Rectal smooth muscle tissue (tissue), 1 donor: Measurements from ENCODE around the gene MAP2K5.

ENCODE experiments used
- H3K27ac ChIP-seq: one replicate; pipeline ENCODE4 v1.7.0; 2013; ENCODE audit warnings: low read depth, low read length, inconsistent platforms
- H3K27me3 ChIP-seq: one replicate; pipeline ENCODE4 v1.7.0; 2013; ENCODE audit warnings: low read length; ENCODE audit not compliant: control insufficient read depth, insufficient read depth
- H3K36me3 ChIP-seq: one replicate; pipeline ENCODE4 v1.7.0; 2013; ENCODE audit warnings: low read length; ENCODE audit not compliant: control insufficient read depth, insufficient read depth
- H3K4me1 ChIP-seq: one replicate; pipeline ENCODE4 v1.7.0; 2013; ENCODE audit warnings: low read length; ENCODE audit not compliant: control insufficient read depth, insufficient read depth
- H3K4me3 ChIP-seq: one replicate; pipeline ENCODE4 v1.7.0; 2013; ENCODE audit warnings: low read length
- H3K9ac ChIP-seq: one replicate; pipeline ENCODE4 v1.7.0; 2013; ENCODE audit warnings: low read length

MAP2K5 gene

DNA sequence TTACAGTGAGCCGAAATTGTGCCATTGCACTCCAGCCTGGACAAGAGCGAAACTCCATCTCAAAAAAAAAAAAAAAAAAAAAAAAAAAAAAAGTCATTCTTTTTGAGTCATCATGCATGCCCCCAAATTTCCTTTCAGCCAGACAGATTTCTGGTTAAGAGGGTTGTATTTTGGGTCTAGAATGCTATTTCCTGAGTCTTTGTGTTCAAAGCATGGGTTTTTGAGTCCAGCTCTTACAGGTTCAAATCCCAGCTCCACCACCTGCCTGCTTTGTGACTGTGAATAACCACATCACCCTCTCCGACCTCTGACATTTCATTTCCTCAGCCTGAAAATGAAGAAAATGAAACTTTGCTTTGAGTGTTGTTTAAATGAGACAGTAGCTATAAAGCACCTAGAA, 30.9 kb upstream of the MAP2K5 start:
- H3K4me3 ChIP-seq: no peak overlapping the region
- H3K9ac ChIP-seq: no peak overlapping the region
- no peak overlapping the region for H3K27ac ChIP-seq
- H3K36me3 ChIP-seq: peaks cover 10% of the 10 kb centered on the region
- no peaks in the 10 kb centered on the region for H3K4me1 ChIP-seq
- H3K27me3 ChIP-seq: no peaks in the 10 kb centered on the region

GRCh38 chr15:67512140-67512539, 30.4 kb upstream of the MAP2K5 start:
- H3K4me3 ChIP-seq: no peak overlapping the region
- no peaks in the 10 kb centered on the region for H3K27me3 ChIP-seq
- H3K9ac ChIP-seq: no peak overlapping the region
- H3K4me1 ChIP-seq: no peaks in the 10 kb centered on the region
- peaks cover 10% of the 10 kb centered on the region for H3K36me3 ChIP-seq
- H3K27ac ChIP-seq: no peak overlapping the region

DNA sequence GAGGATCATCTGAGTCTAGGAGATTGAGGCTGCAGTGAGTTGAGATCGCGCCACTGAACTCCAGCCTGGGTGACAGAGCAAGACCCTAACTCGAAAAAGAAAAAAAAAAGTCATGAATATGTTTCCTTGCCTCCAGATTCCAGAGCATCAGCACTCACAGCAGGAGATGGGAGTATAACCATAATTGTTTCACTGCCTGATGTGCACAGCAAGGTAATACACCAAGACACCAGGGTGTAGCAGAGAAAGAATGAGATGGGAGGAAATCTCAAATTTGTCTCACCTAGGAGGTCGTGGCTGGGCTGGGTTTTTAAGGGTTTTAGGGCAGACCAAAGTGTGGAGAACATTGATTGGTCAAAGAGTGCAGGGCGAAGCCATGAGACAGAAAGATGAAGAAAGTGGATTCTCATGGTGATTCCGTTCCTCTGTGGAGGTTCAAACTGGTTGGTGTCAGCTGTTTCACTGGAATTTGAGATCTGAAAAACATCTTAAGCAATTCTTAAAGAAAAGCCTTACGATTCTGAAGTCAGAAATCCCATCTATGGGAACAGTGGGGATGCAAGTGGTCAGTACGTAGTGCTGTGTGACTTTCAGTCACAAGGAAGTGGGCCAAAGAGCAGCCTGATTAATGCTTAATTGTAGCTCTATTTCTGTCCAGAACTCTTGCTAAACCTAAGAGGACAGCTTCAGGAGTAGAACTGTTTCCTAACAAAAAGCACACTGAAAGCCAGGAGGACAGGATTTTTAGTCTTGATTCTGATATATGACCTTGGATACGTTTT, 29.4 kb upstream of the MAP2K5 start:
- no peaks in the 10 kb centered on the region for H3K27me3 ChIP-seq
- peaks cover 10% of the 10 kb centered on the region for H3K36me3 ChIP-seq
- no peak overlapping the region for H3K9ac ChIP-seq
- H3K4me1 ChIP-seq: no peaks in the 10 kb centered on the region
- no peak overlapping the region for H3K4me3 ChIP-seq
- H3K27ac ChIP-seq: no peak overlapping the region

DNA sequence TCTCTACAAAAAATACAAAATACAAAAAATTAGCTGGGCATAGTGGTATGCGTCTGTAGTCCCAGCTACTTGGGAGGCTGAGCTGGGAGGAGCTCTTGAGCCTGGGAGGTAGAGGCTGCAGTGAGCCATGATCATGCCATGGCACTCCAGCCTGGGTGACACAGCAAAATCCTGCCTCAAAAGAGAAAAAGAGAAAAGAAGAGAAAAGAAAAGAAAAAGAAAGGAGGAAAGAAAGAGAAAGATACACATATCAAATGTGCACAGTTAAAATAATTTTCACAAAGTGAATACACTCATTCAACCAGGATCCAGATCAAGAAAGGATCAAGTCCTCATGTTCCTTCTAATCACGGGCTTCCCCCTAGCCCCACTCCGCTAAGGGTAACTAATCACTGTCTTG, 27.4 kb upstream of the MAP2K5 start:
- H3K36me3 ChIP-seq: peaks cover 10% of the 10 kb centered on the region
- no peaks in the 10 kb centered on the region for H3K27me3 ChIP-seq
- no peak overlapping the region for H3K9ac ChIP-seq
- no peaks in the 10 kb centered on the region for H3K4me1 ChIP-seq
- H3K4me3 ChIP-seq: no peak overlapping the region
- no peak overlapping the region for H3K27ac ChIP-seq

DNA sequence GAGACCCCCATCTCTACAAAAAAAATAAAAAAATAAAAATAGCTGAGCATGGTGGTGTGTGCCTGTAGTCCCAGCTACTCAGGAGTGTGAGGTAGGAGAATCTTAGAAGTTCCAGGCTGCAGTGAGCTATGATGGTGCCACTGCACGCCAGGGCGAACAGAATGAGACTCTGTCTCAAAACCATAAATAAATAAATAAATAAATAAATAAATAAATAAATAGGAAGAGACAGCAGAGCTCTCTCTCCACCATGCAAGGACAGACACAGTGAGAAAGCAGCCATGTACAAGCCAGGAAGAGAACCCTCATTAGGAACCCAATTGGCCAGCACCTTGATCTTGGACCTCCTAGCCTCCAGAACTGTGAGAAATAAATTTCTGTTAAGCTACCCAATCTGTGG, 26.9 kb upstream of the MAP2K5 start:
- no peak overlapping the region for H3K27ac ChIP-seq
- H3K36me3 ChIP-seq: peaks cover 10% of the 10 kb centered on the region
- no peak overlapping the region for H3K9ac ChIP-seq

DNA sequence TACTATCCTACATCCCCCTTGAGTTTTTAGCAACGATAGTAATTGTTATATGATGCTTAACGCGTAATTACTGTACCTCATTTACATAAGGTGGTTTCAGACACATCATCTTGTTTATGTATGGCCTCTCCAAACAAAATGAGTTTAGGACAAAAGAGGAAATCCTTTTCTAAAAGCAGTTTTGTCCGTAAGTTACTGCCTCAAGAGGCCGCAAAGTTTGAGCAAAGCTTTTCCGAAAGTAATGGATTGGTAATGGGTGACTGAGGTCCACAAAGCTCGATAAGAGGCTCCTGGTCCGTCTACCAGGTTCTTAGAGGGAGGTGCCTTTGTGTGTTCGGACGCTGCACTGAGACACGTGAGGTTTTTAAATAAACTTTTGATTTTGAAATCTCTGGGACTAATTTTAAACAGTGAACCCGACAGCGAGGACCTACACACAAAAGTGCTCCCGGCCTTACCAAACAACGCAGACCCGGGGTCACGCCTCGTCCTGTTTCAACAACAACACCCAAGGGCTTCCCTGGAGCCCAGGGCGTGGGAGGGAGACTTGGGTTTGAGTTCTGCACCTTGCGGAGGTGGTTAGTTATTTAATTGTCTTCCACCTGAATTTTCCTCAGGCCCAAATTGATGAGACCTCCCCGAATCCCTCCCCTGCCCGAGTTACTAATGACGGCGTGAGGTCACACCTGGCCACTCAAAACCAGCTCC, 22.0 kb upstream of the MAP2K5 start:
- H3K4me3 ChIP-seq: peak overlapping the region; percentile 91
- no peaks in the 10 kb centered on the region for H3K36me3 ChIP-seq
- H3K9ac ChIP-seq: peak overlapping the region; percentile 38
- H3K27ac ChIP-seq: peak overlapping the region; percentile 94
- H3K27me3 ChIP-seq: no peaks in the 10 kb centered on the region
- no peaks in the 10 kb centered on the region for H3K4me1 ChIP-seq

More for the DNA sequence above, 26.9 kb upstream of the MAP2K5 start:
- H3K4me3 ChIP-seq: no peak overlapping the region
- no peaks in the 10 kb centered on the region for H3K4me1 ChIP-seq
- no peaks in the 10 kb centered on the region for H3K27me3 ChIP-seq

- peak within 1 kb of the TSS; percentile 91 for H3K4me3 ChIP-seq
- H3K27me3 ChIP-seq: no peaks in the 10 kb centered on the region
- peak within 1 kb of the TSS; percentile 94 for H3K27ac ChIP-seq
- peak within 1 kb of the TSS; percentile 87 for H3K9ac ChIP-seq
- H3K36me3 ChIP-seq: no peaks in the 10 kb centered on the region
- no peaks in the 10 kb centered on the region for H3K4me1 ChIP-seq
Observed at GRCh38 chr15:67521029-67521782, 21.3 kb upstream of the MAP2K5 start, which contains the start of gene C15orf61. TSS of gene C15orf61 (plus strand) at chr15:67521131. CDS start at chr15:67521249, 118 bp downstream.

DNA sequence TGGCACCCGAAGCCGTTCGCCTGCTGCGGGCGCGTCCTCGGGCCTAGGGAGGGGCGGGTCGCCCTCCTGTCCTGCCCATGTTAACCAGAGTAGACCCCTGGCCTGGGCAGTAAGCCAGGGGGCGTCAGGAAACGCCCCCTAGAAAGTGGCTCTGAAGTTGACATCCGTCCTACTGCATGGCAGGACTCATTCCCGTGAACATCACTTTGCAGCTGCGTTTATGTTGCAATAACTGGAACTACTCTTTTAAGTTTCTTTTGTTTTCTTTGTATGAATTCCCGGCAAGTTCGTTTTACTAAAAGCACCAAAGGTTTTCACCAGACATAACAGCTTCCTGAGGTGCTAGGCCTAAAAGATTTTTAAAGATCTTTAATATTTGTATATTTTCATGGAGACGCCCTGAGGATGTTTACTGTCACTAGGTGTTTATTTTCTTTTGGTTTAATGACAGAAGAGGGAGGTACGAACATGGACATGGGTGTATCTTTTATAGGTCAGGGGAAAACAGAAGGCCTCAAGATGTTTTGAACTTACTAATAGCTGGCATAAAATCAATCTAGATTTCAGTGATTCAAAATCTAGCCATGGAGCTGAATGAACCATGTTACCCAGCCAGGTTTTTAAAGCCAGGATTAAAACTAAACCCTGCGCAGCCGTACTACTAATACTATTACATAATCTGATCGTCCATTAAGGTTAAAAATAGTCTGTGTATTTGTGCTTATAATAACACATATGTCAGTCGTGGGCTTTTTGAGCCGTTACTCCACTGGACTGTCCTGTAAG, 20.5 kb upstream of the MAP2K5 start:
- no peaks in the 10 kb centered on the region for H3K36me3 ChIP-seq
- no peaks in the 10 kb centered on the region for H3K27me3 ChIP-seq
- peak overlapping the region; percentile 87 for H3K9ac ChIP-seq
- H3K27ac ChIP-seq: peak overlapping the region; percentile 94
- peak overlapping the region; percentile 91 for H3K4me3 ChIP-seq
- H3K4me1 ChIP-seq: no peaks in the 10 kb centered on the region

DNA sequence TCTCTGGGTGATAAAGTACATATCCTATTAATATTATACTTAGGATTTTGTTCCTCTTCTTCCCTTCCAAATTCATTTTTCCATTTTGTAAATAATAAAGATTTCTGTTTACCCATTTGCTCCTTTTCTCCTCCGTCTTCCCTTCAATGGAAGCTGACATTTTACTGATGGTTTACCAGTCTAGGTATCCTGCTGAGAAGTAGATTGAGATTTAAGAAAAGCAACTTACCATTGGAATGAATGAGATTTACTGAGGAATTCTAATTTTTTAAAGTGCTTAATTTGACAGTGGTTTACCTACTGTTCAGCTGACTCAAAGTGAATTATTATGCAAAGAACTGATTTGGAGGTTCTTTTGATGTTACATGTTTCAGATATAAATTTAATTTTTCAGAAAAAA, 19.2 kb upstream of the MAP2K5 start:
- no peaks in the 10 kb centered on the region for H3K27me3 ChIP-seq
- H3K27ac ChIP-seq: no peak overlapping the region
- H3K4me1 ChIP-seq: no peaks in the 10 kb centered on the region
- H3K9ac ChIP-seq: no peak overlapping the region
- H3K36me3 ChIP-seq: no peaks in the 10 kb centered on the region
- no peak overlapping the region for H3K4me3 ChIP-seq

- Histone ChIP-seq H3K36me3 (no peaks in the 10 kb centered on the region), H3K27ac (no peak overlapping the region), H3K4me3 (no peak overlapping the region), H3K4me1 (no peaks in the 10 kb centered on the region), H3K9ac (no peak overlapping the region), H3K27me3 (no peaks in the 10 kb centered on the region)
Observed at GRCh38 chr15:67524235-67524634, 18.3 kb upstream of the MAP2K5 start.

DNA sequence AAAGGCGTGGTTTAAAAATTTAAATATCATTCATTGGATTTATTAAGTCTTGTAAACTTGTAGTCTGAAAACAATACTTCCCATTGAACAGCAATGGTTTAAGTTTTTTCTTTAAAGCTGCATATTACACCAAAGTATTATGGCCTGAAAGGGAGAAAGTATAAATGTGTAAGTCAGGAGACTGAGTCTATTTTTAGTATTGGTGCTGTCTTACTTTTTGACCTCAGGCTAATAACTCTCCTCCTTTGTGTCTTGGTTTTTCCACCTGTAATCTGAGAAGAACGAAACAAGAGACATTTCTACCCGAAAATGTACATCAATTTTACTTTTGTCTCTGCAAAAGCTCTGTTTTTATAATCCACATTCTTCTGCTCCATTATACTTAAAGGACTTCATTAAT, 14.0 kb upstream of the MAP2K5 start:
- no peaks in the 10 kb centered on the region for H3K36me3 ChIP-seq
- H3K4me3 ChIP-seq: no peak overlapping the region
- no peaks in the 10 kb centered on the region for H3K4me1 ChIP-seq
- no peaks in the 10 kb centered on the region for H3K27me3 ChIP-seq
- H3K27ac ChIP-seq: no peak overlapping the region
- no peak overlapping the region for H3K9ac ChIP-seq
